ENCODE measurements around the gene ARSG.

Gene ARSG

GRCh38 chr17:68379692-68380677 lies 88.7 kb downstream of the ARSG start:
- DNase-seq = no peak

- peak in 1 of 2 donors; percentile 49 for DNase-seq
These were observed 90.0 kb downstream of the ARSG start for GRCh38 chr17:68381076-68381900.

- DNase-seq = no peak
These were observed 91.3 kb downstream of the ARSG start for GRCh38 chr17:68382582-68383085.

- DNase-seq = no peak
These were observed 91.8 kb downstream of the ARSG start for GRCh38 chr17:68383120-68383442.

- DNase-seq = peak in 1 of 2 donors; percentile 38
These were observed 92.4 kb downstream of the ARSG start for GRCh38 chr17:68383443-68384321.

GRCh38 chr17:68384471-68384870 lies 93.2 kb downstream of the ARSG start:
- DNase-seq = no peak

GRCh38 chr17:68384941-68385340 lies 93.6 kb downstream of the ARSG start:
- DNase-seq = no peak

- DNase-seq = no peak
These were observed 94.4 kb downstream of the ARSG start for GRCh38 chr17:68385490-68386215.

GRCh38 chr17:68387435-68388218 lies 96.3 kb downstream of the ARSG start:
- no peak for DNase-seq

GRCh38 chr17:68389041-68389440 lies 97.7 kb downstream of the ARSG start:
- no peak for DNase-seq

- DNase-seq = no peak
These were observed 99.7 kb downstream of the ARSG start for GRCh38 chr17:68390888-68391545.

- DNase-seq = no peak
These were observed 100.4 kb downstream of the ARSG start for GRCh38 chr17:68391561-68392268.

GRCh38 chr17:68394608-68395331 lies 103.5 kb downstream of the ARSG start:
- DNase-seq = no peak

GRCh38 chr17:68396226-68397107 lies 105.2 kb downstream of the ARSG start:
- no peak for DNase-seq

- no peak for DNase-seq
These were observed 105.8 kb downstream of the ARSG start for GRCh38 chr17:68397108-68397536.

GRCh38 chr17:68398691-68399637 lies 107.7 kb downstream of the ARSG start:
- peak; percentile 44 to 53 for DNase-seq
